Measurements from ENCODE around the gene KLRB1. TPM values are rescaled to one million over a fixed set of nuclear protein-coding genes. Genes with fewer than 3 reads are reported as not detected.

KLRB1 gene
- polyA plus RNA-seq, 2 of the 4 experiments (the other 2 are of a cell fraction), result not detected

GRCh38 chr12:9606247-9606646, 1.5 kb downstream of the KLRB1 start:
- H3K4me3 ChIP-seq, result no peak overlapping the region
- WGBS (ENCODE audit: missing lambda C conversion rate), result 59% methylated on average over 3 of the region's 3 CpGs
- TF ChIP-seq MAFK (IDR thresholded peaks at IDR 0.05; ENCODE audit: partially characterized antibody), result no peak
- no peak for TF ChIP-seq ZFP36 (IDR thresholded peaks at IDR 0.05; ENCODE audit: borderline replicate concordance, partially characterized antibody)
- TF ChIP-seq ZC3H11A (IDR thresholded peaks at IDR 0.05), result no peak
- TF ChIP-seq NPAS2 (CRISPR knock-in tag; IDR thresholded peaks at IDR 0.05; ENCODE audit: borderline replicate concordance), result no peak
- no peak for TF ChIP-seq PHF8 (IDR thresholded peaks at IDR 0.05; ENCODE audit: borderline replicate concordance, low read depth)
- no peak for TF ChIP-seq USF2 (IDR thresholded peaks at IDR 0.05)
- TF ChIP-seq RARB (CRISPR knock-in tag; IDR thresholded peaks at IDR 0.05), result no peak
- TF ChIP-seq REST (IDR thresholded peaks at IDR 0.05), result no peak
- TF ChIP-seq JUNB (IDR thresholded peaks at IDR 0.05), result no peak
- TF ChIP-seq RNF2 (IDR thresholded peaks at IDR 0.05; ENCODE audit: borderline replicate concordance, low read depth), result no peak
- TF ChIP-seq KDM1A (IDR thresholded peaks at IDR 0.05; ENCODE audit: low read depth), result no peak
- TF ChIP-seq ZSCAN20 (CRISPR knock-in tag; IDR thresholded peaks at IDR 0.05), result no peak
- FAIRE-seq (no peak), ATAC-seq (no peak), DNase-seq (ENCODE audit: low read depth in 1 of 2, low spot score in 1 of 2) (no peak)
- H3K9me3 ChIP-seq, result no peaks in the 10 kb centered on the region
- H3K4me1 ChIP-seq, result no peaks in the 10 kb centered on the region
- H3K4me2 ChIP-seq, result no peak overlapping the region
- CTCF ChIA-PET, result no interaction called here
- POLR2A ChIA-PET, result no interaction called here
- no peak overlapping the region for H3K27ac ChIP-seq

- H3K9me3 ChIP-seq, result no peaks in the 10 kb centered on the region
- ATAC-seq, result no peak
- WGBS (ENCODE audit: missing lambda C conversion rate), result 61% methylated on average over 2 of the region's 2 CpGs
- DNase-seq (ENCODE audit: low read depth in 1 of 2, low spot score in 1 of 2), result no peak
- no peak overlapping the region for H3K4me2 ChIP-seq
- ChIA-PET POLR2A (no interaction called here), CTCF (no interaction called here)
- TF ChIP-seq CTCF (IDR thresholded peaks at IDR 0.05) (no peak), MAZ (IDR thresholded peaks at IDR 0.05; ENCODE audit: borderline replicate concordance, low read depth, low read length) (no peak), HOXB13 (CRISPR knock-in tag; IDR thresholded peaks at IDR 0.05; ENCODE audit: low read depth) (no peak), ZNF302 (CRISPR knock-in tag; IDR thresholded peaks at IDR 0.05) (no peak), FOSL2 (IDR thresholded peaks at IDR 0.05) (no peak), FOSL2 (CRISPR knock-in tag; IDR thresholded peaks at IDR 0.05) (no peak), JUNB (IDR thresholded peaks at IDR 0.05) (no peak), HOXB5 (CRISPR knock-in tag; IDR thresholded peaks at IDR 0.05) (no peak)
- H3K27ac ChIP-seq, result no peak overlapping the region
- H3K4me3 ChIP-seq, result no peak overlapping the region
- FAIRE-seq, result no peak
- H3K4me1 ChIP-seq, result no peaks in the 10 kb centered on the region
These were observed 2.2 kb downstream of the KLRB1 start for GRCh38 chr12:9605483-9605882.

Measured in A549 (cell line).